SK-MEL-5 (cell line): ENCODE measurements around the gene GABRG3. TPM values are rescaled to one million over a fixed set of nuclear protein-coding genes. Genes with fewer than 3 reads are reported as not detected.
"Not testable (repeated sequence)": the region's sequence is repeated elsewhere in the genome, so short reads cannot be mapped to it uniquely, and the experiment has no call there.

Source experiments
- DNase-seq: peaks from one replicate; pipeline ENCODE4 v3.0.0-alpha.2; 2016; ENCODE audit warnings: low read depth, low spot score
- in situ Hi-C: cut with HindIII; loops from 2 replicates; pipeline ENCODE4 v1.10.0; 2016; ENCODE audit warnings: low sequenced_read_pairs, high pct_unique_total_duplicates, low pct_unique_long_range_greater_than_20kb
- total RNA-seq: library from RNA; depleted of rRNA; stranded (reverse); fragments of >200 nt; shearing (Covaris generic); gene quantifications from 2 replicates; pipeline ENCODE4 v1.2.3, GENCODE V29; 2014

The GABRG3 gene
- total RNA-seq, 1 experiment from 2014 or later = 6.3 TPM

DNA sequence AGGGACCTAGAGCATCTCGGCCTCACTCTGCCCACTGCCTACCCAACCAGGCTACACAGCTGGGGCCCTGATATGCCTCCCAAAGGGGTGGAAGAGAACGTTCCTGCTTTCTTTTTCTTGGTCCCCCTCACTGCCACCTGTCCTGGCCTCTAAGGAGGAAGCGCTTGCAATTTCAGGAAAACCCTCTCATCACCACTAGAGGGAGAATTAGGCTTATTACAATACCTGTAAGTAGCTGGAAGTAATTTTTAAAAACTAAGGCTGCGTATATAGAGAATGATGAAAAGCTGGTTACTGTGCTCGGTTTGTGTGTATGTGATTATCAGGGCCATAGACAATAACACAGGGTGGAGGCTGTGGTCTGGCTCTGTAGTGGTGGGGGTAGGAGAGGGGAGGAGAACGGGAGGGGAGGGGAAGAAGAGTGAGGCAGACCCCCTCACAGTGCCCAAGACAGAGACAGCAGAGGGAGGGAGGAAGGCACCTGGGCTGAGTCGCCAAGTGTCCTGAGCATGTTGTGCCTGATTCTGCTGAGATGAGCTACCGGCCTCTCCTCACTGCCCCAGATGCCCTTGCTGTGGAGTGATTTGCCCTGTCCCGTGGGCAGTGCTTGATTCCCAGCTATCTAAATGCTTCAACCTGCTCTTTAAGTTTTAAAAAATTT, 3.3 kb downstream of the GABRG3 start:
- DNase-seq = peak; percentile 52
- in situ Hi-C loops = no loop called here

DNA sequence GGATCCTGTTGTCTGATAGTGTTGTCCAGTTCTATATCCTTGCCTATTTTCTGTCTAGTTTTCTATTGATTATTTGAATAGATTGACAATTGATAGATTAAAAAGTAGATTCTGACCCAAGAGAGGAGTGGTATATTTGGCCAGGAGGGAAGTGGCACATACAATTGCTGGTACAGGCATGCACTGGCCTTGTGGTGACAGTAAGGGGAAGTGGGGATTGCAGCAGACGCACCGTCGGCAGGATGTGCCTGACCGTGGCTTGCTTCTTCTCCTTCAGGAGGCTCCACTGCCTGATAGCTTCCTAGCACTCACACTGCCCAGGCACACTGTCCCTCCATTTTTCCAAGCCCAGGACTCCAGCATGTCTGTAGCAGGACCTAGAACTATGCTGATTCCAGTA, 10.5 kb downstream of the GABRG3 start:
- in situ Hi-C loops = no loop called here
- DNase-seq = no peak

DNA sequence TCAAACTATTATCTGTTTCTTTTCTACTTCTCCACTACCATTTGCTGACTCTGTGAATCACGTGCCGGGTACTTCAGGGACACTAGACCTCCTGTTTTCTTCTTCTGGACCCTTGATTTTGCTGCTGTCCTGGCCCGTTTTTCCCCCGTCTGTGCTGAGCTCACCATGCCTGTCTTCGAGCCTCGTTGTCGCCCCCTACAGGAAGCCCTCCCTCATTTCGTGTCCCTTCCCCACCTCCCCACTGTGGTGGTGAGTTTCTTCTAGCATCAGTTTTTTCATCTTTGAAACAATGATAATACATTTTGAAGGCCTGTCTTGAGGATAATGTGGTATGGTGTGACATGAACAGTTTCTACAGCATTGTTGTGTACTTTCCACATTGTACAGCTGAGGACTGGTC, 12.8 kb downstream of the GABRG3 start:
- in situ Hi-C loops = no loop called here
- peak; percentile 50 for DNase-seq

DNA sequence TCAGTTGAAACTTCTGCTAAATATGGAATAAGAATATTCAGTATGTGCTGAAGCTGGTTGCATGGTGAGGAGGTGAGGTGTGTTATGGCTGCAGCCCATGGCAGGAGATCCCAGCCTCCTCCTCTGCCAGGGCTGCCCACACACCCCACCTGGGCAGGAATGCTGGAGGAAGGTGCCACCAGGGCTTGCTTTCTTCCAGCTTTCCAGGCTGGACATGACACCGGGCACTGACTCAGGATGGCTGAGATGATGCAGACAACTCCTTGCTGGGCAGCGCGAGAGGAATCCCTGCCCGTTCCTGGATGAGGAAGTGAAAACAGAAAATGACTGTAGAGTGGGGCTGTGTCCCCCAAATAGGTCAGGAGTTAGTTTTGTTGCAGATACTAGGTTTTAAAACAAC, 14.1 kb downstream of the GABRG3 start:
- in situ Hi-C loops = no loop called here
- no peak for DNase-seq

GRCh38 chr15:26996250-26996649, 25.3 kb downstream of the GABRG3 start:
- DNase-seq = no peak
- in situ Hi-C loops = no loop called here

- DNase-seq, in situ Hi-C loops: not testable (repeated sequence)
Measured at GRCh38 chr15:27003003-27003402, 32.0 kb downstream of the GABRG3 start.

DNA sequence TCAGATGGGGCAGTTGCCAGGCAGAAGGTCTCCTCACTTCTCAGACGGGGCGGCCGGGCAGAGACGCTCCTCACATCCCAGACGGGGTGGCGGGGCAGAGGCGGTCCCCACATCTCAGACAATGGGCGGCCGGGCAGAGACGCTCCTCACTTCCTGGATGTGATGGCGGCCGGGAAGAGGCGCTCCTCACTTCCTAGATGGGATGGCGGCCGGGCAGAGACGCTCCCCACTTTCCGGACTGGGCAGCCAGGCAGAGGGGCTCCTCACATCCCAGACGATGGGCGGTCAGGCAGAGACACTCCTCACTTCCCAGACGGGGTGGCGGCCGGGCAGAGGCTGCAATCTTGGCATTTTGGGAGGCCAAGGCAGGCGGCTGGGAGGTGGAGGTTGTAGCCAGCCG, 33.2 kb downstream of the GABRG3 start:
- DNase-seq, in situ Hi-C loops: not testable (repeated sequence)

DNA sequence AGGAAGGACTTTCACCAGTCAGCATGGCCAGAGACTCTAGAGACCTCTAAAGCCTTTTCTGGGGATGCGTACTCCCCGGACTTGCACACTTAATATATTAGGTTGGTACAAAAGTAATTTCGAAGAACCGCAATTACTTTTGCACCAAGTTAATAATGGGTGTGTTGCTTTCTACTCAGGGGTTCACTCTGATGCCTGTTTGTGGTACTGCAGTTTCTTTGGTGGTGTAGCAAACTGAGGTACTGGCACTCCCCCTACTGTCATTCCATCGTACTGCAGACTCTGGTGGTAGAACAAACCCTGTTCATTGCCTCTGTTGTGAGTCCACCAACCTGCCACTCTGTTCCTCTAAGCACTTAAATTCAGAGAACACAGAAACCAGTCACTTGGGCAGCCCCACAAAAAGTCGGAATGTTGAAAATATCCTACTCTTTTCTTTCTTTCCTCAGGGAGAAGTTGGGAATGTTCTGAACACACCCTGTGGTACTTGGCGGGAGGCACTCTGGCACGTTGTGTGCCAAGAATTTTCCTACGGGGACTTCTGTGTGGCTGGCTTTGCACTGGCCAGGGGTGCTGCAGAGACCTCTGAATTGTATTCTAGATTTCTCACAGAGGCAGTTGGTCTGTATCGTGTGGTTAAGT, 46.3 kb downstream of the GABRG3 start:
- in situ Hi-C loops = no loop called here
- peak; percentile 87 for DNase-seq

GRCh38 chr15:27019687-27020086, 48.7 kb downstream of the GABRG3 start:
- DNase-seq = no peak
- in situ Hi-C loops = no loop called here

GRCh38 chr15:27025481-27025966, 54.5 kb downstream of the GABRG3 start:
- DNase-seq = peak; percentile 34
- in situ Hi-C loops = no loop called here

GRCh38 chr15:27027229-27027628, 56.2 kb downstream of the GABRG3 start:
- no peak for DNase-seq
- in situ Hi-C loops = no loop called here

GRCh38 chr15:27028858-27029477, 58.0 kb downstream of the GABRG3 start:
- no peak for DNase-seq
- in situ Hi-C loops = no loop called here

GRCh38 chr15:27036210-27036609, 65.2 kb downstream of the GABRG3 start:
- in situ Hi-C loops = no loop called here
- DNase-seq = no peak

GRCh38 chr15:27037501-27037900, 66.5 kb downstream of the GABRG3 start:
- in situ Hi-C loops = no loop called here

DNA sequence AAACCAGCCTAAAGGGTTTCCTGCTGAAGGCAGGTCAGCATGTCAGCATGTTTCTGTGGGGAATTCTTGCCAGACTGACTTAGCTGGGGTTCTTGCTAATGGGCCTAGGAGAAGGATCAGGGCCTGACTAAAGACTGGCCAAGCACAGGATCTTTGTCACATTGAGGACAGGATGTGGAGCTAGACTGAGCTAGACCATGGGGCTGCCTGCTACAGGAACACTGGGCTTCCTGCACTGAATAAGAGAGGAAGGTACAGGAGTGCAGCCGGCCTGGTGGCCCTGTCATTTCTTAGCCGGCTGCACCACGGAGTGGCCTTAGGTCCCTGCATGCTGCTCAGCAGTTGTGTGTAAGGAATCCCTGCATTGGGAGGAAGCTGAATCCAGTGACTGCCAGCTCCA, 68.2 kb downstream of the GABRG3 start:
- in situ Hi-C loops = no loop called here
- DNase-seq = no peak

More at GRCh38 chr15:27037501-27037900, 66.5 kb downstream of the GABRG3 start:
- no peak for DNase-seq

- in situ Hi-C loops = no loop called here
- DNase-seq = no peak
Measured at GRCh38 chr15:27042230-27042629, 71.2 kb downstream of the GABRG3 start.

- in situ Hi-C loops = no loop called here
- no peak for DNase-seq
Measured at GRCh38 chr15:27042646-27043045, 71.7 kb downstream of the GABRG3 start.

DNA sequence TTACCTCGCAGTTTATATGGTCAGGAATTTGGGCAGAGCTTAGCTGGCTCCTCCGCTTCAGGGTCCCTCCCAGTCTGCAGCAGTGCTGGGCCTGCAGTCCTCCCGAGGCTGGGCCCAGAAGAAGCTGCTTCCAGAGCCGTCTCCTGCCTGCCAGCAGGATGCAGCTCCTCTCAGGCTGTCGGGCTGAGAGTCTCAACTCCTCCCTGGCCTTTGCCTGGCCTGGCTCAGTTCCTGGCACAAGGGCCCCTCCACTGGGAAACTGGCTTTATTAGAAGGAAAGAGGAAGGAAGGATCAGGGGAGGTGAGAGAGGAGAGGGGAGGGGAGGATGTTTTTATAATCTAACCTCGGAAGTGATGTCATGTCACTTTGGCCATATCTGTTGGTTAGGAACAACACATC, 72.8 kb downstream of the GABRG3 start:
- in situ Hi-C loops = no loop called here
- no peak for DNase-seq

- in situ Hi-C loops = no loop called here
- DNase-seq = no peak
Measured at GRCh38 chr15:27045796-27046195, 74.8 kb downstream of the GABRG3 start.
